ENCODE results near the gene ISL2. TPM values are rescaled to one million over a fixed set of nuclear protein-coding genes. Genes with fewer than 3 reads are reported as not detected.

ISL2 gene
- total RNA-seq, 4 donors from 2014 or later: 2.6 to 6.3 (median 3.8) TPM

DNA sequence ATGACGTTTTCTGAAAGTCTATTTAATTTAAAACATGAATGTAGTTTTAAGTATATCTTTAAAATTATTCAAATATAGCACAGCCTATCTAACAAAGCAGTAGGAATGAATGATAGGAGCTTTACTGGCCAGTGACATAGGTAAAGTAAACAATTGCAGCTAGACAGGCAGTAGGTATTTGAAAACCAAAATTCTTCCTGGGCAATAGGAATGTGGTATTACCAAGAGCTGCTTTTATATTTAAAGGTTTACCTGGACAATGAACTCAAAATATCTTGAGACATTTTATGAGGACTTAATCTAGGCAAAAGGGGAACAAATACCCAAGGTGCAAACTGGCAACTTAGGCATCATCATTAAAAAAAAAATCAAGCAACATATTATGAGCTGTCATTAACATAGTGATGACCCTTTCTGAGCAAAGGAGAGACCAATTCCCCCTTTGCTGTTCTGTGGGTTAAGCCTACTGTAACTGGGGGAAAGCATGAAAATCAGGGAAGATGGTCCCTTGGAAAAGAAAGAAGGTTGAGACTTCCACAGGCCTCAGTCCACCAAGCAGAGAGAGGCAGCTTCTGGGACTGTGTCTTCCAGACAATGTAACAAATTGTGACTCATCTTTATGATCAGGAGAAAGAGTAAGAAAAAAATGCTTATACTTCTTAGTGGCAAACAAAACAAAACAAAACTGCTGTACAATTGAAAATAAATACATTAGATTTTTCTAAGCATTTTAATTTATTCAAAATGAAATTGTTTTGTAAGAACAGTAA lies 12.9 kb downstream of the ISL2 start:
- Histone ChIP-seq H3K9me3 (no peaks in the 10 kb centered on the region), H3K36me3 (no peaks in the 10 kb centered on the region), H3K4me3 (no peak overlapping the region), H3K27ac (no peak overlapping the region), H3K4me1 (peaks cover 0 to 24% (median 6%) of the 10 kb centered on the region in 3 donors), H3K27me3 (peaks cover 30% of the 10 kb centered on the region)
- 83 to 90% methylated on average over 1 of the region's 1 CpG for WGBS, 2 donors (ENCODE audit: low coverage in 1 of 2)
- no peak for ATAC-seq
- TF ChIP-seq POLR2AphosphoS5 (IDR thresholded peaks at IDR 0.05): no peak
- TF ChIP-seq, protein P1, sequence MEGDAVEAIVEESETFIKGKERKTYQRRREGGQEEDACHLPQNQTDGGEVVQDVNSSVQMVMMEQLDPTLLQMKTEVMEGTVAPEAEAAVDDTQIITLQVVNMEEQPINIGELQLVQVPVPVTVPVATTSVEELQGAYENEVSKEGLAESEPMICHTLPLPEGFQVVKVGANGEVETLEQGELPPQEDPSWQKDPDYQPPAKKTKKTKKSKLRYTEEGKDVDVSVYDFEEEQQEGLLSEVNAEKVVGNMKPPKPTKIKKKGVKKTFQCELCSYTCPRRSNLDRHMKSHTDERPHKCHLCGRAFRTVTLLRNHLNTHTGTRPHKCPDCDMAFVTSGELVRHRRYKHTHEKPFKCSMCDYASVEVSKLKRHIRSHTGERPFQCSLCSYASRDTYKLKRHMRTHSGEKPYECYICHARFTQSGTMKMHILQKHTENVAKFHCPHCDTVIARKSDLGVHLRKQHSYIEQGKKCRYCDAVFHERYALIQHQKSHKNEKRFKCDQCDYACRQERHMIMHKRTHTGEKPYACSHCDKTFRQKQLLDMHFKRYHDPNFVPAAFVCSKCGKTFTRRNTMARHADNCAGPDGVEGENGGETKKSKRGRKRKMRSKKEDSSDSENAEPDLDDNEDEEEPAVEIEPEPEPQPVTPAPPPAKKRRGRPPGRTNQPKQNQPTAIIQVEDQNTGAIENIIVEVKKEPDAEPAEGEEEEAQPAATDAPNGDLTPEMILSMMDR (IDR thresholded peaks at IDR 0.05): no peak
- no peak for TF ChIP-seq POLR2A (IDR thresholded peaks at IDR 0.05)
- TF ChIP-seq EP300 (IDR thresholded peaks at IDR 0.05): no peak

DNA sequence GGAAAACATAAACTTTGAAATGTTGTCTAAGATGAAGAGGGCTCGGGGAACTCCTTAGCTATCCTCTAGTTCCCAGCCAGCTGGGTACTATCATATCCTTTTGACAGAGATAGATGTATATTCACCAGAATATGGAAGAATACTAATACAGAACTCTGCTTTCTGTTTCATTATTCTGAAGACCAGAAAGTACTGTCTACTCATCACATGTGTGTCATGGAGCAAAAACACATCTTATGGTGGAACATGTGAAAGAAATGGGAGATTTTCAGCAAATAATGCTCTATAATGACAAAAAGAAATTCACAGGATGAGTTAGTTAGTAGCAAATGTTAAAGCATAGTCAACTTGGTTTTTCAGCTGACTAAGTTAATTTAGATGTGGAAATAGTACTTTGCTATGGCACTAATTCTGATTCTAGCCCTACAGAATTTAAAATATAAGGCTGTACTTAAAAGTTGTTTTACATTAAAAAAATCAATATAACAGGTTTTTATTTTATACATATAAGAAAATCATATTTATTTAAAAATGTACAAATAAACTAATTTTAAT lies 16.5 kb downstream of the ISL2 start:
- TF ChIP-seq POLR2AphosphoS5 (IDR thresholded peaks at IDR 0.05) (no peak), EP300 (IDR thresholded peaks at IDR 0.05) (no peak), POLR2A (IDR thresholded peaks at IDR 0.05) (no peak)
- TF ChIP-seq, protein P1 (IDR thresholded peaks at IDR 0.05): no peak
- no peaks in the 10 kb centered on the region for H3K4me1 ChIP-seq
- H3K9me3 ChIP-seq: no peaks in the 10 kb centered on the region
- 100% methylated on average over 1 of the region's 1 CpG for WGBS, 2 donors (ENCODE audit: low coverage in 1 of 2)
- no peak overlapping the region for H3K27ac ChIP-seq
- H3K36me3 ChIP-seq: no peaks in the 10 kb centered on the region
- no peak overlapping the region for H3K4me3 ChIP-seq
- ATAC-seq: no peak
- no peaks in the 10 kb centered on the region for H3K27me3 ChIP-seq

DNA sequence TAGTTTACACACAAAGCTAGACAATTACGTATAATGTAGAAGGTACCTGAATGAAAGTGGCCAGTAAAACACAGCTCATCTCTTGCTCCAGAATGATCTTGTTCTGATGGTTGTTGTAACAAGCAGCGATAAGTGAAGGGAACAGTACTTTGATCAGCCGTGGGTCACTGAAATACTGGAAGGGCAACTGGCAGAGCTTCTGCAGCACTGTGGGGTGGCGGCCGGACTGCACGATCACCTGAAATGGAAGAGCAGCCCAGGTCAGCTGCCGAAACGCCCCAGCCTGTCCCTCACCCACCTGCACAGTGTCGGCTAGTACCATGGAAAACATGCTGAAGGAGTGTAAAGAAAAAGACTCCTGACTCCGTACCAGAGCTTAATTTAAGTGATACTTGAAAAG lies 17.3 kb downstream of the ISL2 start:
- no peak for TF ChIP-seq EP300 (IDR thresholded peaks at IDR 0.05)
- no peak for TF ChIP-seq POLR2AphosphoS5 (IDR thresholded peaks at IDR 0.05)
- TF ChIP-seq, protein P1 (IDR thresholded peaks at IDR 0.05): no peak
- TF ChIP-seq POLR2A (IDR thresholded peaks at IDR 0.05): no peak
- Histone ChIP-seq H3K27me3 (no peaks in the 10 kb centered on the region), H3K36me3 (peaks cover 0 to 4% of the 10 kb centered on the region in 2 donors), H3K9me3 (no peaks in the 10 kb centered on the region), H3K4me3 (no peak overlapping the region), H3K27ac (no peak overlapping the region), H3K4me1 (no peaks in the 10 kb centered on the region)
- 97 to 100% methylated on average over 2 to 10 of the region's 10 CpGs for WGBS, 2 donors (ENCODE audit: low coverage in 1 of 2)
- ATAC-seq: no peak

DNA sequence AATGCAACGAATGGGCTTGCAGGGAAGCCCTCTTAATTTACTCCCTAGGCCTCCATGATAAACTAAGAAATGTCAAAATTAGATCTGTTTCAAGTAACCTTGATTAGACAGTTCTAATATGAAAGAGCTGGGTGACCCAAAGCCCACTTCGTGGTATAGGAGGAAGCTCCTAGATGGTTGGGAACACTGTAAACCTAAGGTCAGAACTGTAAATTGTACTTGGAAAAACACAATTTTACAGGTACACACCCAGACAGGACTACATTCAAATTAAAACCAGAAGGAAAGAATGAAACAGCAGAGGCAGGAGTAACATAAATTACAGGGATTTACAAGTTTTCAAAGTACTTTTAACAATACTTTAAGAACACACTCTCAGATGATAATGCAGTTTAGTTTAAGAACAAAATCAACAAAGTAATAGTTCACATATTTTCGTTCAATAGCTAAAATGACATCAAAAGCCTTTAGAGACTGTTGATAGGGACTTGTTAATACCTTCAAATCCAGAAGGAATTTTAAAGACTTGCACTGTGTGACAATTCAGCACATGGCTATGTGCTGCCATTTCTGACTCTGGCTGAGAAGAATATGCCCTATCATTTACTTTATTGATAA lies 18.4 kb downstream of the ISL2 start:
- H3K27ac ChIP-seq: no peak overlapping the region
- H3K9me3 ChIP-seq: no peaks in the 10 kb centered on the region
- ATAC-seq: no peak
- WGBS, 2 donors (ENCODE audit: low coverage in 1 of 2): 65 to 76% methylated on average over 3 of the region's 3 CpGs
- no peaks in the 10 kb centered on the region for H3K27me3 ChIP-seq
- peaks cover 0 to 12% of the 10 kb centered on the region in 2 donors for H3K36me3 ChIP-seq
- no peaks in the 10 kb centered on the region for H3K4me1 ChIP-seq
- TF ChIP-seq, protein P1 (IDR thresholded peaks at IDR 0.05): no peak
- no peak for TF ChIP-seq POLR2AphosphoS5 (IDR thresholded peaks at IDR 0.05)
- no peak for TF ChIP-seq EP300 (IDR thresholded peaks at IDR 0.05)
- no peak for TF ChIP-seq POLR2A (IDR thresholded peaks at IDR 0.05)
- H3K4me3 ChIP-seq: no peak overlapping the region

All from gastroesophageal sphincter (tissue), 4 donors.